ENCODE measurements around the gene FAR1.
"Not testable (repeated sequence)": the region's sequence is repeated elsewhere in the genome, so short reads cannot be mapped to it uniquely, and the experiment has no call there.

Gene FAR1

GRCh38 chr11:13637125-13638069, 31.1 kb upstream of the FAR1 start:
- no peak overlapping the region for H3K4me3 ChIP-seq (replicated peaks; ENCODE audit: low read depth, low read length)
- TF ChIP-seq, protein P1, sequence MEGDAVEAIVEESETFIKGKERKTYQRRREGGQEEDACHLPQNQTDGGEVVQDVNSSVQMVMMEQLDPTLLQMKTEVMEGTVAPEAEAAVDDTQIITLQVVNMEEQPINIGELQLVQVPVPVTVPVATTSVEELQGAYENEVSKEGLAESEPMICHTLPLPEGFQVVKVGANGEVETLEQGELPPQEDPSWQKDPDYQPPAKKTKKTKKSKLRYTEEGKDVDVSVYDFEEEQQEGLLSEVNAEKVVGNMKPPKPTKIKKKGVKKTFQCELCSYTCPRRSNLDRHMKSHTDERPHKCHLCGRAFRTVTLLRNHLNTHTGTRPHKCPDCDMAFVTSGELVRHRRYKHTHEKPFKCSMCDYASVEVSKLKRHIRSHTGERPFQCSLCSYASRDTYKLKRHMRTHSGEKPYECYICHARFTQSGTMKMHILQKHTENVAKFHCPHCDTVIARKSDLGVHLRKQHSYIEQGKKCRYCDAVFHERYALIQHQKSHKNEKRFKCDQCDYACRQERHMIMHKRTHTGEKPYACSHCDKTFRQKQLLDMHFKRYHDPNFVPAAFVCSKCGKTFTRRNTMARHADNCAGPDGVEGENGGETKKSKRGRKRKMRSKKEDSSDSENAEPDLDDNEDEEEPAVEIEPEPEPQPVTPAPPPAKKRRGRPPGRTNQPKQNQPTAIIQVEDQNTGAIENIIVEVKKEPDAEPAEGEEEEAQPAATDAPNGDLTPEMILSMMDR (IDR thresholded peaks at IDR 0.05; ENCODE audit: low read length, missing control alignments) = no peak
- DNase-seq (ENCODE audit: low read depth) = no peak

GRCh38 chr11:13638422-13638821, 30.0 kb upstream of the FAR1 start:
- TF ChIP-seq, protein P1 (IDR thresholded peaks at IDR 0.05; ENCODE audit: low read length, missing control alignments) = no peak
- H3K4me3 ChIP-seq (replicated peaks; ENCODE audit: low read depth, low read length) = no peak overlapping the region
- DNase-seq (ENCODE audit: low read depth) = no peak

DNA sequence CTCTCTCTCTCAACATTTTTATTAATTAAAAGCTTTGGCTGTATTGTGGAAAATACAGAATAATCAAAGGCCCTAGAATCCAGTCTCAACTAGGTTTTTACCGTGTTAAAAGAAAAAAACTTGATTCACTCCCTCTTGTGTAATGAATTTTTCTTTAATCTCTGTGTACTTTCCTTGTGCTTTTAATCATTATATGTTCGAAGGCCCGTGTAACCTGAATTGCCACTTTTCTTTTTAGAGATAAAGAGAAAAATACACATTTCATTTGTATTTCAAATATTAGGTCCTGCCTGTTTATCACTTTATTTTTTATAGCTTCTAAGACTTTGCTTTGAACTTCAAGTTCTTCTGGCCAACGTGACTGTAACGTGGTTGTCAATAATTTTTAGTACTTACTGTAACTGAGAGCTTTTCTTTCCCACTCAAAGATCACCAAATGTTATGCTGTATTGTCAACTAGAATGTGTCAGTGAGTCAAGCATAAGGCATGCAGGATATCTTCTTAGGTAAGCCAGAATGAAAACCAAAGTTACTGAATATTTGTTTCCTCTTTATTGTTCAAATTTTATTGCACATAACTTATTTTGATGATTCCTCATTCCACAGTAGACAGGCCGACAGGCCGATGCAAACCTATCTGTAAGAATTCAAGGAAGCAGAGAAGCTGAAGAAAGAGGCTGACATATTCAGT, 23.3 kb upstream of the FAR1 start:
- TF ChIP-seq, protein P1 (IDR thresholded peaks at IDR 0.05; ENCODE audit: low read length, missing control alignments) = no peak
- peak; percentile 14 for DNase-seq (ENCODE audit: low read depth)
- H3K4me3 ChIP-seq (replicated peaks; ENCODE audit: low read depth, low read length) = no peak overlapping the region

DNA sequence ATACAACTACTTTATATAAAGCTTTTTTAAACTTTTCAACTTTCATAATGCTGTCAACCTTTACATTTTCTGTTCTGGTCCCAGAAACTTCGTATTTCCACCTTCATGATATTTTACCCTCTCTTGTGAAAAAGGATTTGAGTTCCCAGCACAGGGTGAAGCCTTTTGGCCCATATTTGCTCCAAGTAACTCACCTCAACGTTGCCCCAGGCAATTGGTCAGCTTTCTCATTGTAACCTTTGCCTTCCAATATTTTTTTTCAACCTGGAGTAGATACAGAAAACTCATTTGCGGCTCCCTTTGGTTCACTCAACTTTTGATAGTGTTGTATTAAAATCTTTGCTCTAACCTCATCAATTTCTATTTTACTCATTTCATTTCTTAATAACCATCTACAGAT, 21.1 kb upstream of the FAR1 start:
- TF ChIP-seq, protein P1 (IDR thresholded peaks at IDR 0.05; ENCODE audit: low read length, missing control alignments) = no peak
- no peak overlapping the region for H3K4me3 ChIP-seq (replicated peaks; ENCODE audit: low read depth, low read length)
- no peak for DNase-seq (ENCODE audit: low read depth)

DNA sequence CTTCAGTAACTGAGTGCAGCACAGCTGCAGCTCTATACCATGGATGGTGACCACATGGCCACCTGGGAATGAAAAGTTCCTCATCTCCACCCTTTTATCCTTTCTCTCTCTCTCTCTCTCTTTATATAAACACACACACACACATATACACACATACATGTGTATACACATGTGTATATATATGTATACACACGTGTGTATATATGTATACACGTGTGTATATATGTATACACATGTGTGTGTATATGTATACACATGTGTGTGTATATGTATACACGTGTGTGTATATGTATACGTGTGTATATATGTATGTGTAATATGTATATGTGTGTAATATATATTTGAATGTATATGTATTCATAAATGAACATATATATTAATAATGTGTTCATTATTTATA, 18.8 kb upstream of the FAR1 start:
- DNase-seq (ENCODE audit: low read depth) = no peak
- H3K4me3 ChIP-seq (replicated peaks; ENCODE audit: low read depth, low read length) = no peak overlapping the region
- TF ChIP-seq, protein P1 (IDR thresholded peaks at IDR 0.05; ENCODE audit: low read length, missing control alignments) = no peak

DNA sequence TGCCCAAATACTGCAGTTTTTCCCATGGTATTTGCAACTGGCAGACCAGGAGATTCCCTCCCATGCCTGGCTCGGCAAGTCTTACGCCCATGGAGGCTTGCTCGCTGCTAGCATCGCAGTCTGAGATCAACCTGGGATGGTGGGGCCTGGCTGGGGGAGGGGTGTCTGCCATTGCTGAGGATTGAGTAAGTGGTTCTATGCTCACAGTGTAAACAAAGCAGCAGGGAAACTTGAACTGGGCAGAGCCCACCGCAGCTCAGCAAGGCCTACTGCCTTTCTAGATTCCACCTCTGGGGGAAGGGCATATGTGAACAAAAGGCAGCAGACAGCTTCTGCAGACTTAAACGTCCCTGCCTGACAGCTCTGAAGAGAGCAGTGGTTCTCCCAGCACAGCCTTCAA, 17.0 kb upstream of the FAR1 start:
- not testable (repeated sequence) for DNase-seq (ENCODE audit: low read depth); H3K4me3 ChIP-seq (replicated peaks; ENCODE audit: low read depth, low read length)

GRCh38 chr11:13661074-13661623, 7.3 kb upstream of the FAR1 start:
- TF ChIP-seq, protein P1 (IDR thresholded peaks at IDR 0.05; ENCODE audit: low read length, missing control alignments) = no peak
- no peak for DNase-seq (ENCODE audit: low read depth)
- no peak overlapping the region for H3K4me3 ChIP-seq (replicated peaks; ENCODE audit: low read depth, low read length)
